Uterus (tissue), 2 donors: ENCODE data around the gene CYP8B1.

Experiments
- CTCF ChIP-seq, 4 experiments: fragments of 200-600 bp in 2 of 4; fragments of 450-650 bp in 2 of 4; sonication (generic) in 2 of 4; IDR thresholded peaks; one replicate each; pipeline ENCODE4 v1.5.1; 2016 to 2019; ENCODE audit warnings: antibody characterized with exemption in 4 of 4, mild to moderate bottlenecking in 2 of 4, moderate library complexity in 1 of 4
- POLR2A ChIP-seq, 2 donors: fragments of 450-650 bp; IDR thresholded peaks; one replicate each; pipeline ENCODE4 v1.6.1; 2016; ENCODE audit warnings: antibody characterized with exemption in 2 of 2, mild to moderate bottlenecking in 1 of 2, moderate library complexity in 1 of 2

- no peak for TF ChIP-seq CTCF (IDR thresholded peaks at IDR 0.05)
- TF ChIP-seq POLR2A (IDR thresholded peaks at IDR 0.05): no peak
Observed at GRCh38 chr3:42891042-42891441, 15.4 kb upstream of the CYP8B1 start.
